ENCODE data around the gene BEND5. TPM values are rescaled to one million over a fixed set of nuclear protein-coding genes. Genes with fewer than 3 reads are reported as not detected.

BEND5 gene
- total RNA-seq, 2 donors from 2014 or later: 3.2 to 3.5 TPM

- no peak for DNase-seq
- intact Hi-C loops (cut with DNase I): no loop called here
- no peak for ATAC-seq
These were observed 88.5 kb downstream of the BEND5 start for GRCh38 chr1:48688102-48688760.

GRCh38 chr1:48687282-48688045, 89.2 kb downstream of the BEND5 start:
- no peak for ATAC-seq
- intact Hi-C loops (cut with DNase I): no loop called here
- no peak for DNase-seq

GRCh38 chr1:48686159-48686558, 90.5 kb downstream of the BEND5 start:
- DNase-seq: no peak
- no peak for ATAC-seq
- intact Hi-C loops (cut with DNase I): no loop called here

- ATAC-seq: no peak
- no peak for DNase-seq
- intact Hi-C loops (cut with DNase I): no loop called here
These were observed 92.3 kb downstream of the BEND5 start for GRCh38 chr1:48684381-48684780.

- peak in 1 of 2 donors; percentile 68 for ATAC-seq
- intact Hi-C loops (cut with DNase I): no loop called here
- no peak for DNase-seq
These were observed 92.9 kb downstream of the BEND5 start for GRCh38 chr1:48683839-48684238.

- intact Hi-C loops (cut with DNase I): no loop called here
- DNase-seq (no peak), ATAC-seq (peak; percentile 4 to 65)
These were observed 95.0 kb downstream of the BEND5 start for GRCh38 chr1:48681476-48682305.

GRCh38 chr1:48680411-48681035, 96.2 kb downstream of the BEND5 start:
- no peak for ATAC-seq
- no peak for DNase-seq
- intact Hi-C loops (cut with DNase I): no loop called here

- DNase-seq (no peak), ATAC-seq (no peak)
- intact Hi-C loops (cut with DNase I): loop anchor here in 1 of 2 donors (5.0 kb wide), 1 partner anchor 137 kb away; no protein-coding TSS in a partner anchor
These were observed 96.8 kb downstream of the BEND5 start for GRCh38 chr1:48679859-48680258.

- intact Hi-C loops (cut with DNase I): loop anchor here in 1 of 2 donors (5.0 kb wide), 1 partner anchor 138 kb away; no protein-coding TSS in a partner anchor
- DNase-seq: no peak
- ATAC-seq: no peak
These were observed 97.8 kb downstream of the BEND5 start for GRCh38 chr1:48678710-48679505.
